Renal cortical epithelial cell (primary cell): Measurements from ENCODE around the gene ZNF488. TPM values are rescaled to one million over a fixed set of nuclear protein-coding genes. Genes with fewer than 3 reads are reported as not detected.
A peak's percentile ranks its signal among the peaks of the same experiment; 100 is the strongest.
"Not testable (repeated sequence)": the region's sequence is repeated elsewhere in the genome, so short reads cannot be mapped to it uniquely, and the experiment has no call there.

Experiments used
- DNase-seq: peaks from one replicate; pipeline ENCODE4 v3.0.0-alpha.2; 2011; ENCODE audit warnings: low read depth
- total RNA-seq: library from RNA; depleted of rRNA; stranded (reverse); fragments of >200 nt; gene quantifications from 2 replicates; pipeline ENCODE4 v1.2.3, GENCODE V29; 2014

Gene ZNF488
- total RNA-seq, 1 donor from 2014 or later, result 0.25 TPM

- DNase-seq, result no peak
These were observed 25.8 kb upstream of the ZNF488 start for GRCh38 chr10:47409866-47410256.

- no peak for DNase-seq
These were observed 25.2 kb upstream of the ZNF488 start for GRCh38 chr10:47409171-47409865.

GRCh38 chr10:47408606-47409005 lies 24.5 kb upstream of the ZNF488 start:
- DNase-seq, result no peak

- peak; percentile 98 for DNase-seq
These were observed 23.0 kb upstream of the ZNF488 start for GRCh38 chr10:47406870-47407691.

GRCh38 chr10:47406548-47406869 lies 22.4 kb upstream of the ZNF488 start:
- DNase-seq, result no peak

GRCh38 chr10:47405857-47406547 lies 21.9 kb upstream of the ZNF488 start:
- DNase-seq, result no peak

GRCh38 chr10:47404937-47405336 lies 20.8 kb upstream of the ZNF488 start:
- DNase-seq, result no peak

GRCh38 chr10:47404446-47404845 lies 20.4 kb upstream of the ZNF488 start:
- no peak for DNase-seq

- DNase-seq, result no peak
These were observed 19.6 kb upstream of the ZNF488 start for GRCh38 chr10:47403446-47404318.

- DNase-seq, result peak; percentile 89
These were observed 18.7 kb upstream of the ZNF488 start for GRCh38 chr10:47402641-47403301.

GRCh38 chr10:47401874-47402640 lies 18.0 kb upstream of the ZNF488 start:
- peak; percentile 3 for DNase-seq

- no peak for DNase-seq
These were observed 17.1 kb upstream of the ZNF488 start for GRCh38 chr10:47401210-47401609.

- DNase-seq, result no peak
These were observed 16.7 kb upstream of the ZNF488 start for GRCh38 chr10:47400786-47401185.

GRCh38 chr10:47400251-47400650 lies 16.2 kb upstream of the ZNF488 start:
- no peak for DNase-seq

GRCh38 chr10:47397256-47397655 lies 13.2 kb upstream of the ZNF488 start:
- no peak for DNase-seq

- peak; percentile 13 for DNase-seq
These were observed 12.2 kb upstream of the ZNF488 start for GRCh38 chr10:47396311-47396717.

GRCh38 chr10:47389619-47390018 lies 5.5 kb upstream of the ZNF488 start:
- DNase-seq, result no peak

- no peak for DNase-seq
These were observed 4.8 kb upstream of the ZNF488 start for GRCh38 chr10:47388879-47389278.

GRCh38 chr10:47386104-47386503 lies 2.0 kb upstream of the ZNF488 start:
- not testable (repeated sequence) for DNase-seq
